Fibroblast of skin of right biceps (primary cell): ENCODE measurements around the gene CYB5B.

ENCODE experiments used
- DNase-seq: peaks from one replicate; pipeline ENCODE4 v3.0.0-alpha.2; 2013

The CYB5B gene

GRCh38 chr16:69490707-69491324, 66.4 kb downstream of the CYB5B start:
- DNase-seq, result no peak

- DNase-seq, result no peak
Observed at GRCh38 chr16:69494991-69495392, 70.6 kb downstream of the CYB5B start.

- no peak for DNase-seq
Observed at GRCh38 chr16:69495821-69496220, 71.4 kb downstream of the CYB5B start.

GRCh38 chr16:69496376-69496775, 72.0 kb downstream of the CYB5B start:
- DNase-seq, result no peak

- DNase-seq, result no peak
Observed at GRCh38 chr16:69496896-69497295, 72.5 kb downstream of the CYB5B start.

GRCh38 chr16:69497876-69498596, 73.6 kb downstream of the CYB5B start:
- no peak for DNase-seq

GRCh38 chr16:69498926-69499325, 74.5 kb downstream of the CYB5B start:
- DNase-seq, result no peak

GRCh38 chr16:69499541-69500230, 75.3 kb downstream of the CYB5B start:
- no peak for DNase-seq

GRCh38 chr16:69500496-69500895, 76.1 kb downstream of the CYB5B start:
- DNase-seq, result no peak

- DNase-seq, result no peak
Observed at GRCh38 chr16:69501956-69502745, 77.7 kb downstream of the CYB5B start.

GRCh38 chr16:69503244-69503643, 78.8 kb downstream of the CYB5B start:
- no peak for DNase-seq

- no peak for DNase-seq
Observed at GRCh38 chr16:69508033-69508755, 83.8 kb downstream of the CYB5B start.

- no peak for DNase-seq
Observed at GRCh38 chr16:69509125-69509524, 84.7 kb downstream of the CYB5B start.

GRCh38 chr16:69511651-69512050, 87.2 kb downstream of the CYB5B start:
- no peak for DNase-seq

GRCh38 chr16:69513180-69513966, 89.0 kb downstream of the CYB5B start:
- peak; percentile 90 for DNase-seq

GRCh38 chr16:69514356-69514755, 89.9 kb downstream of the CYB5B start:
- DNase-seq, result no peak
